ENCODE measurements around the gene TRPM6.

Gene TRPM6

DNA sequence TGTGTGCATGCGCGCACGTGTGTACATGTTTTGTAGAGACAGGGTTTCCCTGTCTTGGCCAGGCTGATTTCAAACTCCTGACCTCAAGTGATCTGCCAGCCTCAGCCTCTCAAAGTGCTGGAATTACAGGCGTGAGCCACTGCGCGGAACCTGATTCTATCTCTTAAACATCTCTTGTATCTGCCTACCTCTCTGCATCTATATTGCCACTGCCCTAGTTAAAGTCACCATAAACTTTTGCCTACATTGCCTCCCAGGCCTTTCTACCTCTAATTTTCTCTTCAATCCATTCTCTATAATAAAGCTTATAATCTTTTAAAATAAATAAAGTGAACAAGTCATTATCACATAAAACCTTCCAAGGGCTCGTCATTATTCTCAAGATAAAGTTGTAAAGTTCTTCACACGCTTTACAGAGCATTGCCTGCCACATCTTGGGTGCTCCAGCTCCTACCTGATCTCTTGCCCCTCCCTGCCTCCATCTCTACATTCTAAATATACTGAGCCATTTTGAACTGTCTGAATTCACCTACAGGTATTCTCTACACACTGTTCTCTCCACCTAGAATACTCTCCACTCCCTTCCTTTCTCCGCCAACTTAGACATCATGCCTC lies 15.0 kb downstream of the TRPM6 start:
- TF ChIP-seq EZH2phosphoT487 (IDR thresholded peaks at IDR 0.05; ENCODE audit: borderline replicate concordance, low read length), result no peak
- TF ChIP-seq, protein P1, sequence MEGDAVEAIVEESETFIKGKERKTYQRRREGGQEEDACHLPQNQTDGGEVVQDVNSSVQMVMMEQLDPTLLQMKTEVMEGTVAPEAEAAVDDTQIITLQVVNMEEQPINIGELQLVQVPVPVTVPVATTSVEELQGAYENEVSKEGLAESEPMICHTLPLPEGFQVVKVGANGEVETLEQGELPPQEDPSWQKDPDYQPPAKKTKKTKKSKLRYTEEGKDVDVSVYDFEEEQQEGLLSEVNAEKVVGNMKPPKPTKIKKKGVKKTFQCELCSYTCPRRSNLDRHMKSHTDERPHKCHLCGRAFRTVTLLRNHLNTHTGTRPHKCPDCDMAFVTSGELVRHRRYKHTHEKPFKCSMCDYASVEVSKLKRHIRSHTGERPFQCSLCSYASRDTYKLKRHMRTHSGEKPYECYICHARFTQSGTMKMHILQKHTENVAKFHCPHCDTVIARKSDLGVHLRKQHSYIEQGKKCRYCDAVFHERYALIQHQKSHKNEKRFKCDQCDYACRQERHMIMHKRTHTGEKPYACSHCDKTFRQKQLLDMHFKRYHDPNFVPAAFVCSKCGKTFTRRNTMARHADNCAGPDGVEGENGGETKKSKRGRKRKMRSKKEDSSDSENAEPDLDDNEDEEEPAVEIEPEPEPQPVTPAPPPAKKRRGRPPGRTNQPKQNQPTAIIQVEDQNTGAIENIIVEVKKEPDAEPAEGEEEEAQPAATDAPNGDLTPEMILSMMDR (IDR thresholded peaks at IDR 0.05; ENCODE audit: low read depth, low read length, poor library complexity, severe bottlenecking), result no peak
- Histone ChIP-seq H3K9me3 (ENCODE audit: control insufficient read depth, insufficient read depth, low read length) (no peaks in the 10 kb centered on the region), H3K4me2 (ENCODE audit: low read length) (no peak overlapping the region), H3K9me2 (replicated peaks; ENCODE audit: control insufficient read depth, low read length) (no peaks in the 10 kb centered on the region), H4K20me1 (ENCODE audit: control insufficient read depth, insufficient read depth, low read depth, low read length) (no peaks in the 10 kb centered on the region), H3K79me2 (ENCODE audit: control insufficient read depth, low read length) (no peaks in the 10 kb centered on the region), H3K27me3 (ENCODE audit: control insufficient read depth, low read length) (peaks cover 25% of the 10 kb centered on the region), H3K36me3 (ENCODE audit: control insufficient read depth, low read length) (no peaks in the 10 kb centered on the region), H3F3A (ENCODE audit: control insufficient read depth, insufficient read depth) (no peaks in the 10 kb centered on the region), H3K4me1 (ENCODE audit: control insufficient read depth, low read length) (no peaks in the 10 kb centered on the region), H3K4me3 (ENCODE audit: low read length) (no peak overlapping the region), H3K27ac (ENCODE audit: low read depth, low read length) (no peak overlapping the region)

DNA sequence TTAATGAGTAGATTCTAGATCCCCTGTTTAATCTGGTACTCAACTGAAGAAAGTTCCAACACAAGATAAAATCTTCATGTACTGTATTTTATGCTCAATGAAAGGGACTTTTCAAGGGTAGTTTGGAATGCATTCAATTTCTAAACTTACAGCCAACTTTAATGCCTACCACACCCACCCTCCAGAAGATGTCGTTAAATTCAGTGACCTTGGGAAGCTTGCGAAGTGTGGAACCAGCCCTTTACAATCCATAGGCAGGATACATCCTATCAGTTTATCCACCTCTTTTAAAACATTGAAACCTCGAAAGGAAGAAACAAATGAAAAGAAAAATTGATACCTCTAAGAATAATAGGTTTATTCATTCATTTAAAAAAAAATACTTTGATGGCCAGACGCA lies 20.2 kb downstream of the TRPM6 start:
- H4K20me1 ChIP-seq (ENCODE audit: control insufficient read depth, insufficient read depth, low read depth, low read length), result no peaks in the 10 kb centered on the region
- H3K27ac ChIP-seq (ENCODE audit: low read depth, low read length), result no peak overlapping the region
- H3K79me2 ChIP-seq (ENCODE audit: control insufficient read depth, low read length), result no peaks in the 10 kb centered on the region
- no peaks in the 10 kb centered on the region for H3K9me2 ChIP-seq (replicated peaks; ENCODE audit: control insufficient read depth, low read length)
- peaks cover 21% of the 10 kb centered on the region for H3K27me3 ChIP-seq (ENCODE audit: control insufficient read depth, low read length)
- H3K4me2 ChIP-seq (ENCODE audit: low read length), result no peak overlapping the region
- TF ChIP-seq EZH2phosphoT487 (IDR thresholded peaks at IDR 0.05; ENCODE audit: borderline replicate concordance, low read length), result no peak
- TF ChIP-seq, protein P1 (IDR thresholded peaks at IDR 0.05; ENCODE audit: low read depth, low read length, poor library complexity, severe bottlenecking), result no peak
- H3K36me3 ChIP-seq (ENCODE audit: control insufficient read depth, low read length), result no peaks in the 10 kb centered on the region
- H3K9me3 ChIP-seq (ENCODE audit: control insufficient read depth, insufficient read depth, low read length), result no peaks in the 10 kb centered on the region
- H3K4me1 ChIP-seq (ENCODE audit: control insufficient read depth, low read length), result peaks cover 17% of the 10 kb centered on the region
- H3K4me3 ChIP-seq (ENCODE audit: low read length), result no peak overlapping the region
- no peaks in the 10 kb centered on the region for H3F3A ChIP-seq (ENCODE audit: control insufficient read depth, insufficient read depth)

GRCh38 chr9:74865177-74865576 lies 22.5 kb downstream of the TRPM6 start:
- H3K79me2 ChIP-seq (ENCODE audit: control insufficient read depth, low read length), result no peaks in the 10 kb centered on the region
- no peaks in the 10 kb centered on the region for H3F3A ChIP-seq (ENCODE audit: control insufficient read depth, insufficient read depth)

More at GRCh38 chr9:74865177-74865576, 22.5 kb downstream of the TRPM6 start:
- Histone ChIP-seq H4K20me1 (ENCODE audit: control insufficient read depth, insufficient read depth, low read depth, low read length) (no peaks in the 10 kb centered on the region), H3K27me3 (ENCODE audit: control insufficient read depth, low read length) (peaks cover 20% of the 10 kb centered on the region), H3K9me2 (replicated peaks; ENCODE audit: control insufficient read depth, low read length) (no peaks in the 10 kb centered on the region), H3K36me3 (ENCODE audit: control insufficient read depth, low read length) (no peaks in the 10 kb centered on the region), H3K27ac (ENCODE audit: low read depth, low read length) (no peak overlapping the region), H3K9me3 (ENCODE audit: control insufficient read depth, insufficient read depth, low read length) (no peaks in the 10 kb centered on the region), H3K4me3 (ENCODE audit: low read length) (no peak overlapping the region), H3K4me2 (ENCODE audit: low read length) (peak overlapping the region; percentile 2; the same call in 1 of the 2 replicates), H3K4me1 (ENCODE audit: control insufficient read depth, low read length) (peaks cover 17% of the 10 kb centered on the region)
- TF ChIP-seq EZH2phosphoT487 (IDR thresholded peaks at IDR 0.05; ENCODE audit: borderline replicate concordance, low read length), result no peak
- TF ChIP-seq, protein P1 (IDR thresholded peaks at IDR 0.05; ENCODE audit: low read depth, low read length, poor library complexity, severe bottlenecking), result no peak

Data from DOHH2 (cell line).